GM23338 (cell line): ENCODE results near the gene USP46. TPM values are rescaled to one million over a fixed set of nuclear protein-coding genes. Genes with fewer than 3 reads are reported as not detected.
A peak's percentile ranks its signal among the peaks of the same experiment; 100 is the strongest.

Experiments
- ATAC-seq: fragments of 200-7000 bp; cut with Tn5 transposase; 3 replicates; pipeline ENCODE4 v1.9.1; 2020
- DNase-seq: peaks from one replicate; pipeline ENCODE4 v3.0.0-alpha.2; 2015; ENCODE audit warnings: low spot score
- H2AFZ ChIP-seq: fragments of 200-600 bp; sonication (generic); 2 replicates; pipeline ENCODE4 v1.8.0; 2016; ENCODE audit warnings: antibody characterized with exemption, mild to moderate bottlenecking, moderate library complexity
- H3F3A ChIP-seq: fragments of 200-600 bp; sonication (generic); replicated peaks from 2 replicates; pipeline ENCODE4 v1.8.0; 2017; ENCODE audit warnings: antibody characterized with exemption, mixed run types, low read depth
- H3K27ac ChIP-seq: fragments of 200-600 bp; sonication (generic); 2 replicates; pipeline ENCODE4 v1.6.1; 2016; ENCODE audit warnings: low read depth
- H3K27me3 ChIP-seq: fragments of 200-600 bp; sonication (generic); 2 replicates; pipeline ENCODE4 v1.8.0; 2016; ENCODE audit warnings: mild to moderate bottlenecking, mixed run types, moderate library complexity; ENCODE audit not compliant: insufficient read depth
- H3K36me3 ChIP-seq: fragments of 200-600 bp; sonication (generic); 2 replicates; pipeline ENCODE4 v1.8.0; 2016; ENCODE audit warnings: mild to moderate bottlenecking; ENCODE audit not compliant: insufficient read depth
- H3K4me1 ChIP-seq: fragments of 200-600 bp; sonication (generic); 2 replicates; pipeline ENCODE4 v1.8.0; 2016; ENCODE audit warnings: mild to moderate bottlenecking, moderate library complexity; ENCODE audit not compliant: insufficient read depth
- H3K4me2 ChIP-seq: fragments of 200-600 bp; sonication (generic); 2 replicates; pipeline ENCODE4 v1.7.1; 2017; ENCODE audit warnings: mixed run types
- H3K4me3 ChIP-seq: fragments of 200-600 bp; sonication (generic); 2 replicates; pipeline ENCODE4 v1.6.1; 2016; ENCODE audit warnings: mixed run types
- H3K79me2 ChIP-seq: fragments of 200-600 bp; sonication (generic); replicated peaks from 2 replicates; pipeline ENCODE4 v1.8.0; 2017; ENCODE audit warnings: mild to moderate bottlenecking; ENCODE audit not compliant: insufficient read depth
- H3K9me2 ChIP-seq: fragments of 200-600 bp; sonication (generic); 2 replicates; pipeline ENCODE4 v1.8.0; 2017; ENCODE audit not compliant: insufficient read depth
- H4K20me1 ChIP-seq: fragments of 200-600 bp; sonication (generic); replicated peaks from 2 replicates; pipeline ENCODE4 v1.8.0; 2017; ENCODE audit warnings: mild to moderate bottlenecking; ENCODE audit not compliant: insufficient read depth
- H3K27ac Mint-ChIP-seq: 2 replicates; pipeline ENCODE4 v1.8.0; 2020; ENCODE audit warnings: inconsistent platforms, mild to moderate bottlenecking, moderate library complexity, mixed read lengths
- H3K27me3 Mint-ChIP-seq: 3 replicates; pipeline ENCODE4 v1.8.0; 2022; ENCODE audit warnings: low read depth, mild to moderate bottlenecking, moderate library complexity, mixed read lengths, inconsistent platforms; ENCODE audit not compliant: insufficient read depth, poor library complexity
- H3K36me3 Mint-ChIP-seq: 3 replicates; pipeline ENCODE4 v1.8.0; 2021; ENCODE audit warnings: low read depth, mild to moderate bottlenecking, inconsistent platforms, moderate library complexity, mixed read lengths
- H3K4me1 Mint-ChIP-seq: 3 replicates; pipeline ENCODE4 v1.8.0; 2020; ENCODE audit warnings: mild to moderate bottlenecking, inconsistent platforms, mixed read lengths
- H3K4me3 Mint-ChIP-seq: 3 replicates; pipeline ENCODE4 v1.8.0; 2021; ENCODE audit warnings: moderate library complexity, mild to moderate bottlenecking, inconsistent platforms, mixed read lengths
- H3K9me3 Mint-ChIP-seq: 3 replicates; pipeline ENCODE4 v1.8.0; 2020; ENCODE audit warnings: moderate library complexity, mild to moderate bottlenecking, inconsistent platforms, mixed read lengths
- ETS1 ChIP-seq: IDR thresholded peaks from 2 replicates; pipeline ENCODE4 v1.6.1; 2016; ENCODE audit warnings: antibody characterized with exemption
- EZH2phosphoT487 ChIP-seq: fragments of 200-600 bp; sonication (generic); IDR thresholded peaks from one replicate; pipeline ENCODE4 v1.8.1; 2018; ENCODE audit warnings: antibody characterized with exemption; ENCODE audit not compliant: unreplicated experiment
- JUNB ChIP-seq: IDR thresholded peaks from one replicate; pipeline ENCODE4 v1.6.1; 2016; ENCODE audit warnings: antibody characterized with exemption; ENCODE audit not compliant: unreplicated experiment
- NANOG ChIP-seq: IDR thresholded peaks from 2 replicates; pipeline ENCODE4 v1.6.1; 2016; ENCODE audit warnings: antibody characterized with exemption, borderline replicate concordance
- POLR2AphosphoS5 ChIP-seq: IDR thresholded peaks from 2 replicates; pipeline ENCODE4 v1.6.1; 2016; ENCODE audit warnings: antibody characterized with exemption, low read depth
- ZNF331 ChIP-seq: fragments of 250-450 bp; sonication (Bioruptor Pico); IDR thresholded peaks from 2 replicates; pipeline ENCODE4 v1.5.0; 2020; ENCODE audit warnings: low read depth, mild to moderate bottlenecking, moderate library complexity
- ZNF462 ChIP-seq: fragments of 250-450 bp; sonication (Bioruptor Pico); IDR thresholded peaks from 2 replicates; pipeline ENCODE4 v1.5.0; 2020; ENCODE audit warnings: mild to moderate bottlenecking, moderate library complexity
- long read RNA-seq: library from polyadenylated mRNA; unstranded; transcript quantifications from one replicate; pipeline ENCODE4 v2.0.0, GENCODE V29; 2020; ENCODE audit not compliant: unreplicated experiment
- polyA plus RNA-seq: library from polyadenylated mRNA; unstranded; fragments of >200 nt; fragmentation: Nextera tagmentation; extraction: Ambion mirVana; gene quantifications from 2 replicates; pipeline ENCODE4 v1.2.1, GENCODE V29; 2016
- total RNA-seq: library from RNA; depleted of rRNA; stranded (reverse); fragments of >200 nt; shearing (Covaris generic); gene quantifications from 2 replicates; pipeline ENCODE4 v1.2.3, GENCODE V29; 2014; rRNA removed

The USP46 gene, protein sequence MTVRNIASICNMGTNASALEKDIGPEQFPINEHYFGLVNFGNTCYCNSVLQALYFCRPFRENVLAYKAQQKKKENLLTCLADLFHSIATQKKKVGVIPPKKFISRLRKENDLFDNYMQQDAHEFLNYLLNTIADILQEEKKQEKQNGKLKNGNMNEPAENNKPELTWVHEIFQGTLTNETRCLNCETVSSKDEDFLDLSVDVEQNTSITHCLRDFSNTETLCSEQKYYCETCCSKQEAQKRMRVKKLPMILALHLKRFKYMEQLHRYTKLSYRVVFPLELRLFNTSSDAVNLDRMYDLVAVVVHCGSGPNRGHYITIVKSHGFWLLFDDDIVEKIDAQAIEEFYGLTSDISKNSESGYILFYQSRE
- total RNA-seq (40.5 and 41.1 TPM in 2 replicates), polyA plus RNA-seq (58.4 and 59.4 TPM in 2 replicates)
- long read RNA-seq, full-length matches to known transcripts, result 7 of 21 reads
- long read RNA-seq, partial matches to known transcripts, result 7 of 21 reads
- long read RNA-seq, other reads (novel, unspliced or antisense), result 7 of 21 reads

DNA sequence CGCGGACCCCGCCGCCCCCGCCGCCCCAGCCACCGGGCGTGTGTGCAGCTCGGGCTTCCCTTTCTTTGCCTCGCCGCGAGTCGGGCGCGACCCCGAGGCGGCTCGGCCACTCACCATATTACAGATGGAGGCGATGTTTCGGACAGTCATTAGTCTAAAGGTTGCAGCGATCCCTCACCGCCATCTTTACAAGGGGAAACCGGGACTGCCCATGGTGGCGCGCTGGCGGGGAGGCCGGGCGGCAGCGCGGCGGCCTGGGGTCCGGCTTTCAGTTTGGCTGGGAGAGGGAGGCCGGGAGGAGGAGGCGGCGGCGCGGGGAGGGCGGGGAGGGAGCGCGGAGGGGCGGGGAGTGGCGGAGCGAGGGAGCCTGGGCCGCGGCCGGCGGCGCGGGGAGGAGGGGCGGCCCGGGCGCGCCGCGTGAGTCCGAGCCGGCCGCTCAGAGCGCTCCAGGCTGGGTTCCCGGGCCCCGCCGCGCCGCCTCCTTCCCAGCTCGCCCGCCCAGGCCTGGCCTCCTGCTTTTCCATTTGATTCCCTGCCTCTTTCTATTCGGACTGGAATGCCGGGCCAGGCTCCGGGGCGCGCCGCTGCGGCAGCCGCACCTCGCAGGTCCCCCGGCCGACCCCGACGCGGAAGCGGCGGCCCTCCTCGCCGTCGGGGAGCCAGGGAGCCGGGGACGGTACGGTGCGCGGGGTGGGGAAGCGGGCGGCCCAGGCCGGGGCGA lies at the start of gene USP46:
TSS of gene USP46 (minus strand) at position 301 of the 721 bp plus-strand sequence. CDS start at position 150, 151 bp downstream.
- peaks cover 11% of the 10 kb centered on the region for H3K27me3 Mint-ChIP-seq
- DNase-seq (peak; percentile 79), ATAC-seq (peak; percentile 66)
- peak within 1 kb of the TSS; percentile 88 for H3K4me3 ChIP-seq
- peak within 1 kb of the TSS; percentile 80 for H3K4me3 Mint-ChIP-seq
- 0 out of 2 replicates have a peak, but pooled peaks cover under 1% of the 10 kb centered on the region for H3K9me2 ChIP-seq
- peaks cover 40% of the 10 kb centered on the region; the same call in 1 of the 2 replicates for H3K4me1 ChIP-seq
- TF ChIP-seq NANOG, result no peak
- TF ChIP-seq JUNB, result no peak
- no peak for TF ChIP-seq ZNF331 (CRISPR knock-in tag)
- TF ChIP-seq POLR2AphosphoS5, result peak; percentile 61
- H4K20me1 ChIP-seq, result peaks cover 4% of the 10 kb centered on the region; the same call in 1 of the 2 replicates
- peaks cover 3% of the 10 kb centered on the region; the same call in 1 of the 2 replicates for H3F3A ChIP-seq
- peaks cover 15% of the 10 kb centered on the region for H3K27me3 ChIP-seq
- H3K36me3 ChIP-seq, result no peaks in the 10 kb centered on the region
- peaks cover 23% of the 10 kb centered on the region for H3K9me3 Mint-ChIP-seq
- peaks cover 57% of the 10 kb centered on the region for H3K36me3 Mint-ChIP-seq
- peaks cover 48% of the 10 kb centered on the region for H3K79me2 ChIP-seq
- H3K27ac ChIP-seq, result peak within 1 kb of the TSS; percentile 91
- H3K4me1 Mint-ChIP-seq, result peaks cover 43% of the 10 kb centered on the region
- H2AFZ ChIP-seq, result peak within 1 kb of the TSS; percentile 80
- peak within 1 kb of the TSS; percentile 98 for H3K4me2 ChIP-seq
- peak within 1 kb of the TSS; percentile 85; the same call in 1 of the 2 replicates for H3K27ac Mint-ChIP-seq

DNA sequence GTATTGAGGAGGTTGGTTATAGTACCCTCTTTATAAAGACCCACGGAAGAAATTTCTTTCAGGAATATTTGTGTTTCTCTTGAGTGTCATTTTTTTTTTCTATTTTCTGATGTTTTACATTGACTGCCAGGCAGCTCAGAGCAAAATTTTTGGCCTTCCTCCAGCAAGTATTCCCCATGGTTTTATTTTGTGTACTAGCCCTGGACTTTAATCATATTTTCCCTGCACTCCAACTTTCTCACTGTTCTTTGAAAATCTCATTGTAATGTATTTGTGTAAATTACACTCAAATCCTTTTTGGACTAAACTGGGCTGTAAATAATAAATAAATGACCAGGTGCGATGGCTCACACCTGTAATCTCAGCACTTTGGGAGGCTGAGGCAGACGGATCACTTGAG lies 45.6 kb upstream of the USP46 start:
- Mint-ChIP-seq H3K4me1 (peaks cover 13% of the 10 kb centered on the region; the same call in 2 of the 3 replicates), H3K27me3 (no peaks in the 10 kb centered on the region), H3K36me3 (no peaks in the 10 kb centered on the region), H3K9me3 (no peaks in the 10 kb centered on the region), H3K27ac (no peak overlapping the region; the same call in 1 of the 2 replicates), H3K4me3 (no peak overlapping the region)
- Histone ChIP-seq H3K4me3 (no peak overlapping the region), H3K4me1 (peaks cover 21% of the 10 kb centered on the region; the same call in 1 of the 2 replicates), H2AFZ (no peak overlapping the region), H3K27ac (no peak overlapping the region), H4K20me1 (no peaks in the 10 kb centered on the region), H3F3A (no peaks in the 10 kb centered on the region), H3K4me2 (no peak overlapping the region), H3K36me3 (no peaks in the 10 kb centered on the region), H3K27me3 (no peaks in the 10 kb centered on the region), H3K79me2 (no peaks in the 10 kb centered on the region), H3K9me2 (peaks cover 4% of the 10 kb centered on the region)
- no peak for DNase-seq
- ATAC-seq, result no peak
- no peak for TF ChIP-seq ETS1
- TF ChIP-seq ZNF462, result no peak
- TF ChIP-seq EZH2phosphoT487, result no peak
